H1 (cell line): ENCODE results near the gene FAAH. TPM values are rescaled to one million over a fixed set of nuclear protein-coding genes. Genes with fewer than 3 reads are reported as not detected.

Source experiments
- CTCF ChIA-PET: fragments of 300-600 bp; sonication (Branson Sonifier 250); formaldehyde crosslinking; loops from one replicate; lab custom pipeline; 2021; ENCODE audit not compliant: partially characterized antibody; lab: Charles Lee
- POLR2A ChIA-PET: fragments of 300-600 bp; sonication (Branson Sonifier 250); formaldehyde crosslinking; loops from one replicate; lab custom pipeline; 2021; ENCODE audit warnings: inconsistent platforms; ENCODE audit not compliant: partially characterized antibody; lab: Charles Lee
- DNase-seq, 2 experiments: peaks; one replicate each; pipeline versions ENCODE4 v3.0.0 to v3.0.0-alpha.2; 2010 to 2022; ENCODE audit warnings: low spot score in 2 of 2, low read depth in 1 of 2, mixed read lengths in 1 of 2
- FAIRE-seq: peaks from 2 replicates; lab custom pipeline; 2011; peaks lifted over from hg19 to GRCh38; lab: Jason Lieb, UNC
- H2AFZ ChIP-seq: 2 replicates; pipeline ENCODE4 v1.8.1; 2012; ENCODE audit warnings: low read length, inconsistent platforms
- H2AK5ac ChIP-seq: 2 replicates; pipeline ENCODE4 v1.6.1; 2013; ENCODE audit warnings: low read depth, low read length
- H2BK120ac ChIP-seq: replicated peaks from 2 replicates; pipeline ENCODE3; 2013; ENCODE audit warnings: low read depth, low read length, inconsistent platforms
- H2BK12ac ChIP-seq: 2 replicates; pipeline ENCODE4 v1.6.1; 2013; ENCODE audit warnings: low read depth, low read length
- H2BK15ac ChIP-seq: 2 replicates; pipeline ENCODE4 v1.6.1; 2013; ENCODE audit warnings: low read length
- H2BK20ac ChIP-seq: 2 replicates; pipeline ENCODE4 v1.6.1; 2013; ENCODE audit warnings: low read length
- H2BK5ac ChIP-seq: 2 replicates; pipeline ENCODE4 v1.6.1; 2013; ENCODE audit warnings: low read depth, low read length
- H3K14ac ChIP-seq: 2 replicates; pipeline ENCODE4 v1.6.1; 2013; ENCODE audit warnings: inconsistent platforms; ENCODE audit not compliant: insufficient read length
- H3K18ac ChIP-seq: 2 replicates; pipeline ENCODE4 v1.6.1; 2013; ENCODE audit warnings: low read length; ENCODE audit errors: extremely low read depth
- H3K23ac ChIP-seq: 2 replicates; pipeline ENCODE4 v1.6.1; 2013; ENCODE audit warnings: inconsistent platforms; ENCODE audit not compliant: insufficient read length
- H3K23me2 ChIP-seq: 2 replicates; pipeline ENCODE4 v1.6.1; 2013; ENCODE audit warnings: low read depth, low read length
- H3K27ac ChIP-seq: 2 replicates; pipeline ENCODE4 v1.6.1; 2011; ENCODE audit warnings: low read depth, low read length, inconsistent platforms
- H3K27me3 ChIP-seq, 4 experiments: replicated peaks in 1 of 4; 1 replicate in 1 of 4; 2 replicates in 3 of 4; pipeline versions ENCODE4 v1.6.1 to v1.8.1; 2011 to 2013; ENCODE audit warnings: low read length in 3 of 4, mild to moderate bottlenecking in 3 of 4, inconsistent platforms in 2 of 4, mixed read lengths in 2 of 4, moderate library complexity in 1 of 4; ENCODE audit not compliant: control insufficient read depth in 3 of 4, insufficient read depth in 3 of 4; ENCODE audit errors: extremely low read depth in 1 of 4
- H3K36me3 ChIP-seq, 4 experiments: 2 replicates each; pipeline versions ENCODE4 v1.6.1 to v1.8.1; 2011 to 2013; ENCODE audit warnings: mild to moderate bottlenecking in 4 of 4, low read length in 3 of 4, moderate library complexity in 2 of 4, control low read depth in 1 of 4, inconsistent platforms in 1 of 4; ENCODE audit not compliant: insufficient read depth in 4 of 4, control insufficient read depth in 2 of 4
- H3K4ac ChIP-seq: replicated peaks from 2 replicates; pipeline ENCODE3; 2013; ENCODE audit warnings: low read length, low read depth, mixed read lengths, inconsistent platforms; ENCODE audit not compliant: insufficient read length
- H3K4me1 ChIP-seq, 4 experiments: replicated peaks in 1 of 4; 1 replicate in 1 of 4; 2 replicates in 3 of 4; pipeline versions ENCODE4 v1.6.1 to v1.8.1; 2011 to 2013; ENCODE audit warnings: low read length in 3 of 4, inconsistent platforms in 2 of 4, mixed read lengths in 1 of 4; ENCODE audit not compliant: insufficient read depth in 4 of 4, control insufficient read depth in 3 of 4
- H3K4me2 ChIP-seq, 2 experiments: 2 replicates each; pipeline versions ENCODE4 v1.6.1 to v1.8.1; 2011 to 2013; ENCODE audit warnings: low read depth in 2 of 2, low read length in 2 of 2, control low read depth in 1 of 2, inconsistent platforms in 1 of 2, mild to moderate bottlenecking in 1 of 2; ENCODE audit not compliant: insufficient read depth in 1 of 2
- H3K4me3 ChIP-seq, 4 experiments: fragments of 200-600, 300-600 bp in 1 of 4; sonication (generic), shearing (Covaris generic), sonication (Bioruptor Twin) in 1 of 4; 2 replicates each; pipeline versions ENCODE4 v1.5.1 to v1.8.1; 2011 to 2016; ENCODE audit warnings: low read length in 4 of 4, low read depth in 3 of 4, control low read depth in 2 of 4, inconsistent platforms in 2 of 4, mild to moderate bottlenecking in 2 of 4, mixed read lengths in 1 of 4, moderate library complexity in 1 of 4; ENCODE audit not compliant: insufficient read depth in 2 of 4; ENCODE audit errors: extremely low read depth in 1 of 4
- H3K56ac ChIP-seq: replicated peaks from 2 replicates; pipeline ENCODE3; 2013; ENCODE audit warnings: low read depth, mild to moderate bottlenecking, mixed read lengths, low read length, inconsistent platforms; ENCODE audit not compliant: insufficient read length
- H3K79me1 ChIP-seq: 2 replicates; pipeline ENCODE4 v1.6.1; 2013; ENCODE audit warnings: low read depth, low read length, control low read depth
- H3K79me2 ChIP-seq, 2 experiments: 2 replicates each; pipeline versions ENCODE4 v1.6.1 to v1.8.1; 2012 to 2013; ENCODE audit warnings: low read length in 2 of 2, mild to moderate bottlenecking in 2 of 2, inconsistent platforms in 1 of 2; ENCODE audit not compliant: insufficient read depth in 2 of 2, control insufficient read depth in 1 of 2
- H3K9ac ChIP-seq, 4 experiments: replicated peaks in 1 of 4; 1 replicate in 1 of 4; 2 replicates in 3 of 4; pipeline versions ENCODE4 v1.6.1 to v1.8.1; 2011 to 2013; ENCODE audit warnings: low read depth in 3 of 4, low read length in 3 of 4, control low read depth in 2 of 4, mild to moderate bottlenecking in 2 of 4, moderate library complexity in 2 of 4, inconsistent platforms in 1 of 4; ENCODE audit errors: extremely low read depth in 1 of 4
- H3K9me3 ChIP-seq, 2 experiments: 2 replicates each; pipeline versions ENCODE4 v1.6.1 to v1.8.1; 2012 to 2013; ENCODE audit warnings: mild to moderate bottlenecking in 2 of 2, moderate library complexity in 2 of 2, control low read depth in 1 of 2, inconsistent platforms in 1 of 2, low read depth in 1 of 2, low read length in 1 of 2, mixed read lengths in 1 of 2; ENCODE audit not compliant: insufficient read depth in 2 of 2
- H4K20me1 ChIP-seq, 2 experiments: replicated peaks in 1 of 2; 2 replicates each; pipeline versions ENCODE3 to v1.8.1; 2011 to 2013; ENCODE audit warnings: inconsistent platforms in 2 of 2, low read length in 2 of 2, mild to moderate bottlenecking in 1 of 2; ENCODE audit not compliant: insufficient read depth in 2 of 2, control insufficient read depth in 1 of 2
- H4K5ac ChIP-seq: 2 replicates; pipeline ENCODE4 v1.6.1; 2013; ENCODE audit warnings: low read length, low read depth, mixed read lengths, inconsistent platforms; ENCODE audit not compliant: insufficient read length
- H4K8ac ChIP-seq: 2 replicates; pipeline ENCODE4 v1.8.0; 2013; ENCODE audit warnings: mild to moderate bottlenecking, moderate library complexity, low read length, inconsistent platforms; ENCODE audit not compliant: insufficient read depth; ENCODE audit errors: extremely low read depth
- H4K91ac ChIP-seq: replicated peaks from 2 replicates; pipeline ENCODE3; 2013; ENCODE audit warnings: low read length, mixed read lengths, inconsistent platforms; ENCODE audit not compliant: insufficient read length
- CHD1 ChIP-seq: IDR thresholded peaks from 2 replicates; pipeline ENCODE4 v1.6.1; 2012; ENCODE audit warnings: low read depth, low read length, improper control_type of control experiment
- RXRA ChIP-seq: IDR thresholded peaks from 2 replicates; pipeline ENCODE4 v1.6.1; 2011; ENCODE audit warnings: low read depth, mild to moderate bottlenecking, low read length, moderate library complexity; ENCODE audit not compliant: insufficient read depth
- WGBS, 2 experiments: shearing (Covaris generic) in 1 of 2; methylation state at CpG; one replicate each; pipeline versions ENCODE4 v1.1.6 to v1.1.7; 2013 to 2015; ENCODE audit warnings: low lambda C conversion rate in 2 of 2, mixed read lengths in 2 of 2, inconsistent platforms in 1 of 2, low coverage in 1 of 2, missing lambda C conversion rate in 1 of 2; ENCODE audit not compliant: insufficient replicate concordance in 2 of 2, insufficient coverage in 1 of 2, insufficient read length in 1 of 2; ENCODE audit errors: extremely low coverage in 1 of 2, missing lambda C conversion rate in 1 of 2; 5-methylcytosine and 5-hydroxymethylcytosine counted together
- polyA plus RNA-seq, 7 experiments: library from polyadenylated mRNA; depleted of rRNA in 3 of 7; stranded (reverse) in 5 of 7; unstranded in 2 of 7; fragments of >200 nt in 5 of 7; fragments of 200-250 nt in 2 of 7; gene quantifications; 1 replicate in 5 of 7; 2 replicates in 1 of 7; 4 replicates in 1 of 7; pipeline versions ENCODE4 v1.2.1 to v1.2.3, GENCODE V29; 2011 to 2013; ENCODE audit warnings: missing spikeins in 2 of 7, mixed read lengths in 2 of 7
- total RNA-seq: library from RNA; stranded (reverse); fragmentation: NEBNext Ultra II Directional; extraction: Animal tissue kit (Norgen Biotek cat#: 25700); gene quantifications from 2 replicates; pipeline ENCODE4 v1.2.1, GENCODE V29; 2021

Gene FAAH
- total and polyA plus RNA-seq, 2 of the 8 experiments (the other 6 are each of a cell fraction or from before 2014, with no cell fraction given), result 41.2 to 47.3 TPM

GRCh38 chr1:46437723-46438122 is 43.6 kb downstream of the FAAH start:
- no peak overlapping the region for H3K4ac ChIP-seq
- H2AK5ac ChIP-seq, result no peak overlapping the region; the same call in 1 of the 2 replicates
- H3K18ac ChIP-seq, result peak overlapping the region; percentile 29; the same call in 1 of the 2 replicates
- WGBS, 2 experiments, result 96% methylated on average over 4 of the region's 4 CpGs; no CpG with 5 or more reads in 1 of the 2 experiments
- no peak overlapping the region for H4K91ac ChIP-seq
- no peak overlapping the region for H3K14ac ChIP-seq
- H3K23me2 ChIP-seq, result peaks cover 4% of the 10 kb centered on the region; the same call in 1 of the 2 replicates
- no peak overlapping the region for H2AFZ ChIP-seq
- FAIRE-seq, result no peak
- no peak overlapping the region; the same call in 1 of the 2 replicates for H4K8ac ChIP-seq
- H2BK5ac ChIP-seq, result no peak overlapping the region
- H3K9ac ChIP-seq, result no peak overlapping the region
- no peak overlapping the region for H3K23ac ChIP-seq
- ChIA-PET CTCF (interaction anchor here (2.1 to 27.2 kb wide), 6 partner anchors 9 to 91 kb away, joined by 5 to 513 read pairs (median 60); no protein-coding TSS in a partner anchor), POLR2A (interaction anchor here (9.9 kb wide), 1 partner anchor 17 kb away, joined by 80 read pairs; no protein-coding TSS in a partner anchor)
- H3K56ac ChIP-seq, result no peak overlapping the region
- no peak overlapping the region for H2BK15ac ChIP-seq
- no peak overlapping the region for H3K27ac ChIP-seq
- no peaks in the 10 kb centered on the region for H3K9me3 ChIP-seq
- no peak overlapping the region for H2BK120ac ChIP-seq
- no peak overlapping the region for H3K4me2 ChIP-seq
- peaks cover 0 to 3% (median 2%) of the 10 kb centered on the region in 4 experiments; a peak in 5 of 7 replicates for H3K4me1 ChIP-seq
- H3K36me3 ChIP-seq, result no peaks in the 10 kb centered on the region
- H4K20me1 ChIP-seq, result no peaks in the 10 kb centered on the region
- H3K79me1 ChIP-seq, result no peaks in the 10 kb centered on the region
- no peak overlapping the region for H2BK12ac ChIP-seq
- no peak overlapping the region for H2BK20ac ChIP-seq
- H4K5ac ChIP-seq, result no peak overlapping the region
- TF ChIP-seq RXRA, result no peak
- no peak for TF ChIP-seq CHD1
- no peak overlapping the region for H3K4me3 ChIP-seq
- no peaks in the 10 kb centered on the region; a peak in 2 of 7 replicates for H3K27me3 ChIP-seq
- no peaks in the 10 kb centered on the region for H3K79me2 ChIP-seq
- no peak for DNase-seq
